Dendritic cell treated with granulocyte-macrophage colony-stimulating factor and Interleukin-4, amounts not matched to agents 40 ng/mL and 50 ng/mL, for 4 days (primary cell): ENCODE data around the gene CD164L2.
"Not testable (repeated sequence)": the region's sequence is repeated elsewhere in the genome, so short reads cannot be mapped to it uniquely, and the experiment has no call there.

Experiments
- H3K27ac Mint-ChIP-seq: one replicate; pipeline ENCODE4 v1.8.0; 2022; ENCODE audit warnings: mild to moderate bottlenecking, mixed read lengths
- H3K27me3 Mint-ChIP-seq: one replicate; pipeline ENCODE4 v1.8.0; 2022; ENCODE audit warnings: mild to moderate bottlenecking, mixed read lengths
- H3K36me3 Mint-ChIP-seq: one replicate; pipeline ENCODE4 v1.8.0; 2022; ENCODE audit warnings: low read depth, mixed read lengths
- H3K4me1 Mint-ChIP-seq: one replicate; pipeline ENCODE4 v1.8.0; 2022; ENCODE audit warnings: low read depth, mixed read lengths
- H3K4me3 Mint-ChIP-seq: one replicate; pipeline ENCODE4 v1.8.0; 2022; ENCODE audit warnings: mild to moderate bottlenecking, moderate library complexity, mixed read lengths
- H3K9me3 Mint-ChIP-seq: one replicate; pipeline ENCODE4 v1.8.0; 2022; ENCODE audit warnings: mixed read lengths
- intact Hi-C: fragments of 100-400 bp; cut with micrococcal nuclease; formaldehyde crosslinking; loops from one replicate; pipeline ENCODE4 v1.15.0; 2022

CD164L2 gene

DNA sequence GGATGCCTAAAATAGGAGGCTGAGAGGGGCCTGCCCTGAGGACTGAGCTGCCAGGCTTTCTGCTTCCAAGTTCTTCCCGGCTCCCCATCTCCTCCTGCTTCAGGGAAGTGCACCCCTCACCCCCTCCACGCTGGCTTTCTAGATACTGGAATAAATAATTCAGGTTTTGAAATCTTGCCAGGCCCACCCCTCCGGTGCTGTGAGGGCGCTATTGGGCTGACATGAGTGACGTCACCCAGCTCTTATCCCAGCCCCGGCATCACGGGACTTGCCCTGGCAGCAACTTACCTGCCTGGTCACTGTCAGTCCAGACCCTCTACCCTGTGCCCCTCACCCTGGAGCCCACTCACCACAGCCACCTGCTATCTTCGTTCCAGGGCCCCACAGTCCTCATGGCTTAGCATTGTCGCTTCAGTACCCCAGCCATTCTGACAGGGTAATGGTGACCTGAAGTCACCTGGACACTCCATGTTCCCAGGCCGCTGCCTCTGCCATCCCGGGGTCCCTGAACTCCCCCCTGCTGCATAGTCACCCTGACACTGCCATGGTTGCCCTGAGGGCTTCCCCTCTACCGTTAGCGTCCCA lies 8.5 kb upstream of the CD164L2 start:
- no peaks in the 10 kb centered on the region for H3K9me3 Mint-ChIP-seq
- H3K36me3 Mint-ChIP-seq, result no peaks in the 10 kb centered on the region
- intact Hi-C loops, result loop anchor here (1.0 kb wide), 2 partner anchors 34 to 91 kb away; no protein-coding TSS in a partner anchor

DNA sequence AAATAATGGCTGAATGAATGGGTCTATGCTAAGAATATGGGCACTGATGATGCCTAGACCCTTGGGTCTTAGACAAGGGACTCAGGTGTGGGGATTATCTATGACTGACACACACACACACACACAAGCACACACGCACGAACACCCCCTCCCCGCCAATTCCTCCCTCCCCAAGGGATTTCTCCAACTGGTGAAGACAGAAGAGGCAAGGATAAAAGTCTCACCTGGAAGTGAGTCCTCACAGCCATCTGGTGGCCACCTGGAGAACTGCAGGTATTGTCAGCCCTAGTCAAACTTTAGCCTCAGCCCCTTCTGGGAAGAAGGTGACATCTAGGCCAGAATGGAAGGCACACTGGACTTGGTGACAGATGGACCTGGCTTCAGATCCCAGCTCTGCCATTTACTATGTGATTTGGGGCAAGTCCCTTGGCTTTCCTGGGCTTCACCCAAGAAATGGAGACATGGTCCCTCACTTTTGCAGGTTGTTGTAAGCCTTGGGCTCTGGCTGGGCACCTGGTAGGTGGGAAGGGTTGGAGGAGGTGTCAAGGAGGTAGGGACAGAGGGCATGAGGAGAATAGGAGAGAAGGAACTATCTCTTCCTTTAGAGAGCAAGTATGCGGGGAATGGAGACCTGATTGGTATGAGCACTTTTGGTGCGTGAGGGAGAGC lies 5.3 kb upstream of the CD164L2 start:
- peaks cover 20% of the 10 kb centered on the region for H3K4me1 Mint-ChIP-seq
- H3K9me3 Mint-ChIP-seq, result no peaks in the 10 kb centered on the region
- no peak overlapping the region for H3K4me3 Mint-ChIP-seq
- intact Hi-C loops, result loop anchor here (1.0 kb wide), 1 partner anchor 31 kb away; no protein-coding TSS in a partner anchor
- H3K36me3 Mint-ChIP-seq, result no peaks in the 10 kb centered on the region
- H3K27ac Mint-ChIP-seq, result no peak overlapping the region
- H3K27me3 Mint-ChIP-seq, result peaks cover 52% of the 10 kb centered on the region

More for the DNA sequence above, 8.5 kb upstream of the CD164L2 start:
- H3K27me3 Mint-ChIP-seq, result peaks cover 43% of the 10 kb centered on the region
- peak overlapping the region; percentile 76 for H3K4me3 Mint-ChIP-seq
- H3K4me1 Mint-ChIP-seq, result peaks cover 20% of the 10 kb centered on the region
- H3K27ac Mint-ChIP-seq, result peak overlapping the region; percentile 74

DNA sequence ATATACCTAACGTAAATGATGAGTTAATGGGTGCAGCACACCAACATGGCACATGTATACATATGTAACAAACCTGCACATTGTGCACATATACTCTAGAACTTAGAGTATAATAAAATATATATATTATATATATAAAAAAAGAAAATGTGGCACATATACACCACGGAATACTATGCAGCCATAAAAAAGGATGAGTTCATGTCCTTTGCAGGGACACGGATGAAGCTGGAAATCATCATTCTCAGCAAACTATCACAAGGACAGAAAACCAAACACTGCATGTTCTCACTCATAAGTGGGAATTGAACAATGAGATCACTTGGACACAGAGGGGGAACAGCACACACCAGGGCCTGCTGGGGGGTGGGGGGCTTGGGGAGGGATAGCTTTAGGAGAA lies 1.7 kb upstream of the CD164L2 start:
- intact Hi-C loops, H3K4me3 Mint-ChIP-seq, H3K27ac Mint-ChIP-seq, H3K36me3 Mint-ChIP-seq, H3K9me3 Mint-ChIP-seq: not testable (repeated sequence)
- Mint-ChIP-seq H3K27me3 (peaks cover 41% of the 10 kb centered on the region), H3K4me1 (peaks cover 26% of the 10 kb centered on the region)

DNA sequence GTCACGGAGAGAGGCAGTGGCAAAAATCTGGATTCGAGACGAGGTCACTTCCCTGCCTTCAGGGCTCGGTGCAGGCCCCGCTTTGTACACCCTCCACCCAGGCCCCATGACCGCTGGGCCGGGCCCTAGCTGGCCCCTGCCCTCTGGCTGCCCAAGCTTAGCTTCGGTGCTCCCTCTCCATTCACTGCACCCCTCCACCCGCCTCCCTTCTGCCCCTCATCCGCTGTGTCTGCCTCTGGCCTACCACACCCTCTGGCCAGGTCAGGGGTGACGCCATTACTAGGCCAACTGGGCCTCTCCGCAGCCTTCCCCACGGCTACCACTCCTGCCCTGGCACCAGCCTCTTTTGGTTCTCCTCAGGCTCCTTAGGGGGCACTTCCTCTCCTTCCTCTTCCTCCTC lies 528 bp upstream of the CD164L2 start:
- intact Hi-C loops, result no loop called here
- Mint-ChIP-seq H3K4me3 (no peak overlapping the region), H3K9me3 (no peaks in the 10 kb centered on the region), H3K27ac (peak overlapping the region; percentile 61), H3K36me3 (no peaks in the 10 kb centered on the region), H3K27me3 (peaks cover 36% of the 10 kb centered on the region), H3K4me1 (peaks cover 32% of the 10 kb centered on the region)

DNA sequence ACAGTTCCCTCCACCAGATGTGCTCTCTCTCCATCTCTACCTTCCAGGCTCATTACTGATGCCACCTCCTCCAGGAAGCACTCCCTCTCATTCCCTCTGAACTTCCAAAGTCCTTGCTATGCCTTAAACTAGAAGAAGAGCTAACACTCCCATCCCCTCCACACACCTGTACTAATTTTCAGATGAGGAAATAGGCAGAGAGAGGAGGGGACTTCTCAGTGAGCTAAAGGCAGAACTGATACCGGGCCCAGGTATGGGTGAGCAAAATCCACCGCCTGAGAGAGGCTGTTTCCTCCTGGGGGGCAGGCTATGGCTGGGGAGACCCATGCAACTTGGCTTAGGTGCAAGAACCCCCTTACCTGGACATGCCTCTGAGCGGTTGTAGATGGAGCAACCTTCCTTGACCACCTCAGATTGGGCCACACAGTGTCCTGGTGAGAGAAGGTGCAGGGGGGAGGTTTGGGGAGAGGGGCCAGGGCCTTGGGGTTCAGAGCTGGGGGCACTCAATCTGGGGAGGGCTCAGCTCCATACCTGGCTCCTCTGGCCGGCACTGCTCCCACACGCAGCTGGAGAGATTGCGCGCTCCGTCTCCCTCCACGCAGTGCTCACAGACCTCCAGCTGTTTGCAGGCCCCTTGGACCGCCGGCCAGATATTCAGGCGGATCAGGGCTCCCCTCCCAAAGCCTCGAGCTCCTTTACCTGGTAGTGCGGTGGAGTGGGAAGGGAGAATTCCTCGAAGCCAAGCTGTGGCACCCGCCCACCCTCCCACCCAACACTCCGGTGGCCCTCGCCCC lies 967 bp downstream of the CD164L2 start:
- H3K4me3 Mint-ChIP-seq, result no peak overlapping the region
- H3K27ac Mint-ChIP-seq, result peak overlapping the region; percentile 14

DNA sequence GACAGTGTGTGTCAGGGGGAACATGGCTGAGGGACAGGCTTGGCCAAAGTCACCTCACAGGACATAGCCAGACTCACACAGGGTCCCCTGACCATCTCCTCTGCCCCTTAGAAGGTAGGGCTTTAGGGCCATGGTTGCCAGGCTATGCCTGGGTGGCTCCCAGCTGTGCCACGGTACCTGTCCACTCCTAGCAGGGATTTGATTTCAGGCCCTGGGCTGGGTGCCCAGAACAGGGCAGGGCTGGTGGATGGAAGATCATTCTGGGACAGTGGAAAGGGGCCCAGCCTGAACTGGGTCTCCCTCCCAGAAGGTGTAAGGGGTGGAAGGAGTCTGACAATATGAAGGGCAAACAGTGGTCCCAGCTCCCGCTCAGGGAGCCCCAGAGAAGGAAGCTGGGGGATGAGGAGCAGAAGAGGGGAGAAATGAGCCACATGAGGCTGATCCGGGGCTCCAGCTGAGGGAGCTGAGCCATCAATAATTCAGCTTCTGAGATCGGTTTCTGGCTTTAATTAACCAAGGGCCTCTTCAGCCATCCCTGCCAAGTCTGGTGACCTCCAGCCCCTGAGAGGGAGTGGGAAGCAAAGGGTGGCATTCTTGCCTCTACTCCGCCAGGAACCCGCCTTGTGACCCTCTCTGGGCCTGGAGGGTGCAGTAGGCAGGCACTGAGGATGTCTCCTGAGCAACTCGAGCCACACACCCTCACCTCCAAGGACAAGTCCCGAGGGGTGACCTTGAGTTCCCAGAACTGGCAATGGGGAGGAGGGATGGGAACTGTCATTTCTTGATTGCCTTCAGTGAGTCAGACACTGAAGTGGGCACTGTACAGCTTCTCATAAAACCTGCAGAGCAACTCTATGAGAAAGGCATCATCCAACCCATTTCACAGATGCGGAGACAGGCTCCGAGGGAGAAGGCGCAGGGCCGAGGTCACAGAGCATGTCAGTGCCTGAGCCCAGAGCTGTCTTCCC lies 2.1 kb downstream of the CD164L2 start:
- Mint-ChIP-seq H3K4me3 (no peak overlapping the region), H3K27me3 (peaks cover 24% of the 10 kb centered on the region), H3K9me3 (no peaks in the 10 kb centered on the region), H3K4me1 (peaks cover 32% of the 10 kb centered on the region), H3K27ac (no peak overlapping the region), H3K36me3 (no peaks in the 10 kb centered on the region)
- intact Hi-C loops, result no loop called here

More for the DNA sequence above, 967 bp downstream of the CD164L2 start:
- Mint-ChIP-seq H3K9me3 (no peaks in the 10 kb centered on the region), H3K36me3 (no peaks in the 10 kb centered on the region), H3K27me3 (peaks cover 32% of the 10 kb centered on the region), H3K4me1 (peaks cover 32% of the 10 kb centered on the region)
- intact Hi-C loops, result no loop called here

DNA sequence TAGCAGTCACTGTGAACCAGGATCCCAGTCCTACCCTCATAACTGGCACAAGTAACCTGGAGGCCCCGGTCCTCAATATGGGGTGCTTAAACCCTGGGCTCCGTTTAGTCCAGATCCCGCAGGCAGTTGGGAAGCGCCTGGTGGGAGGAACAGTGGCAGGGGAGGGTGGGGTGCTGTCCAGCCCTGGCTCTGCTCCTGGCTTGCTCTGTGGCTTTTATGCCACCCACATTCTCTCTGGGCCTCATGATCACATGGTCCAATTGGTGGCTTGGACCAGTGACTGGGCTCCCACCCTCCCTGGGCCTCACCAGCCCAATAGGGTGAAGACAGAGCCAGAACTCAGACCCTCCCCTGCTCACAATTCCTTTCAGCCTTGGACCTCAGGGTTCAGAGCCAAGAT lies 2.9 kb downstream of the CD164L2 start:
- H3K27ac Mint-ChIP-seq, result no peak overlapping the region
- H3K36me3 Mint-ChIP-seq, result no peaks in the 10 kb centered on the region

DNA sequence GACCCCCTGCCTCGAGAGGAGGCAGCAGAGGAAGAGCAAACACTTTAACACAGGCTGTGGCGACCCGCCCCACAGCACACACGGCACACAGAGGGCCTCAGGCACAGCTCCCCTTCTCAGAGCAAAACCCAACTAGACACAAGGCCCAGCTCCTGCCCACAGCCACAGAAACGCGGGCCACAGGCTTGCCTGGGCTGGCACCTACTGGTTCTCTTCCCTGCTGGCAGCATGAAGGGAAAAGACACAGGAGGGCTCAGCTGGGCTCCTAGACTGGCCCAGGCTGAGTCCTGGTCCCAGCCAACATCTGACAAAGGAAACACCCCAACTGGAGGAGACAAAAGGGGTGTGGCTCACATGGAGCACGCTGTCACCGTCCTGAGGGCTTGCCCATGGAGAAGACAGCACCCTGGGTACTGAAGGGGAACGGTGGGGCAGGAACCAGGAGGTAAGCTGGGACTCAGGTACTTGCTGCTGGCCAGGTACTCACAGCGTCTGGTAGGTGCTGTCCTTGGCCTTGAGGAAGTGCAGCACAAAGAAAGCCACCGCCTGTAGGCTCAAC lies 3.5 kb downstream of the CD164L2 start:
- Mint-ChIP-seq H3K36me3 (no peaks in the 10 kb centered on the region), H3K27me3 (peaks cover 25% of the 10 kb centered on the region), H3K27ac (peak overlapping the region; percentile 12), H3K4me3 (no peak overlapping the region), H3K9me3 (no peaks in the 10 kb centered on the region), H3K4me1 (peaks cover 32% of the 10 kb centered on the region)
- intact Hi-C loops, result no loop called here

More for the DNA sequence above, 2.9 kb downstream of the CD164L2 start:
- H3K4me1 Mint-ChIP-seq, result peaks cover 32% of the 10 kb centered on the region
- intact Hi-C loops, result no loop called here
- no peak overlapping the region for H3K4me3 Mint-ChIP-seq
- H3K9me3 Mint-ChIP-seq, result no peaks in the 10 kb centered on the region
- peaks cover 25% of the 10 kb centered on the region for H3K27me3 Mint-ChIP-seq

DNA sequence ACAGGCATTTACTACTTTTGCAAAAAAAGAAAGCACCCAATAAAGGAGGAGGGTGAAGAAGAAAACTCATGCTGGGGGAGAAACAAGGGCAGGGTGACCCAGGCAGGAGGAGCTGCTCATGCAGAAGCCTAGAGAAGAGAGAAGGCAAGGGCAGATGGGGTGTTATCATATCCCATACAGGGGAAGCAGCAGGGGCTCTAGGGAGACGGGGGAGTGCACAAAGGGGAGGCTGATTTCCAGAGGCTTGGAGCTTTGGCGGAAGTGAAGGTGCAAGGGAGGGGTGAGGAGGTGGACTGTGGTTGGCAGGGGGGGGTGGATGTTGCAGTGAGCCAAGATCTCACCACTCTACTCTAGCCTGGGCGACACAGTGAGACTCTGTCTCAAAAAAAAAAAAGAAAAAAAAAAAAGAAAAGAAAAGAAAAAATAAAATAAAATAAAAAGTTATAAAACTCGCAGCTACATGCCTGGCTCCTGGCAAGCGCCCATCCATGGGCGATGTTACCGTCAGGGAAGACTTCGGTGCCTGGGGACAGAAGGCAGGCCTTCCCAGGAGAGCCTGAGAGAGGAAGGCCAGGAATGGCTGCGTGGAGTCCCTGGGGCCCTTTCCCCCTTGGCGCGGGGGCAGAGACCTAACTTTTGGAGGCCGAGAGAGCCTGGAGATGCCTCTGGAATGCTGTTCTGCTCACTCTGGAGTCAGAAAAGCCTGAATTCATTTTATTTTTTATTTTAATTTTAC lies 5.2 kb downstream of the CD164L2 start:
- no peak overlapping the region for H3K27ac Mint-ChIP-seq
- peaks cover 27% of the 10 kb centered on the region for H3K4me1 Mint-ChIP-seq
- no peaks in the 10 kb centered on the region for H3K36me3 Mint-ChIP-seq
- H3K27me3 Mint-ChIP-seq, result peaks cover 19% of the 10 kb centered on the region
- intact Hi-C loops, result no loop called here
- H3K9me3 Mint-ChIP-seq, result no peaks in the 10 kb centered on the region
- no peak overlapping the region for H3K4me3 Mint-ChIP-seq

DNA sequence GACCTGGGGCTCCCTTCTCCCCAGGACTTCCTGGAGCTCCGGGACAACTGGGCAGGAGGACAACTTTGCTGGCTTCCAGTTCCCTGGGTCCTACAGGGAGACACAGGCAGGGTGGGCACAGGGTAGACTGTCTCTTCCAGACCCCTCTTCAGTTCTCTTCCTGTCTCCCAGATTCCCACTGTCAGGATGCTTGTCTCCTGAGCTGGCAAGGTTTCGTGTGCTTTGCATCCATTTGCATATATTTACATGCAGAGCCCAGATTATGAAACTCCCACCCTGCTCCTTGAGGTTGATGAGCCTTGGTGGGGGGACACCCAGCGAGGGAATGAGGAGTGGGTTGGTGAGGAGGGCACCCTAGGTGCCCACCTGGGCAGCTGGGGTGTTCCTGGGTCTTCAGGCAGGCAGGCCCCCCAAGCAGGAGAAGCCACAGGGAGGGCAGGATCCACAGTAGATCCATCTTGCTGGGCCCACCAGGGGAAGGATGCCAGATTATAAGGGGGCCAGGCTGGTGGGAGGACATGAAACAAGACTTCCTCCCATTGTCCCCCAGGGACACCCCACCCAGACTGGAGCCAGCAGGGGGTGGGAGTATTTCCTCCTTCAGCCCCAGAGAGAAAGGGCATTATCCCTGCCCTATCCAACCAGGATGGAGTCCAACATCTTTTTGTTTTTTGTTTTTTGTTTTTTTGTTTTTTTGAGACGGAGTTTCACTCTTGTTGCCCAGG lies 8.6 kb downstream of the CD164L2 start, which contains the start of gene FCN3:
TSS of gene FCN3 (minus strand) at position 463 of the 725 bp plus-strand sequence. CDS start at position 457, 6 bp downstream.
- intact Hi-C loops, result no loop called here
- Mint-ChIP-seq H3K27ac (peak within 1 kb of the TSS; percentile 54), H3K27me3 (peaks cover 2% of the 10 kb centered on the region), H3K9me3 (no peaks in the 10 kb centered on the region), H3K4me3 (no peak within 1 kb of the TSS), H3K4me1 (peaks cover 28% of the 10 kb centered on the region), H3K36me3 (no peaks in the 10 kb centered on the region)

DNA sequence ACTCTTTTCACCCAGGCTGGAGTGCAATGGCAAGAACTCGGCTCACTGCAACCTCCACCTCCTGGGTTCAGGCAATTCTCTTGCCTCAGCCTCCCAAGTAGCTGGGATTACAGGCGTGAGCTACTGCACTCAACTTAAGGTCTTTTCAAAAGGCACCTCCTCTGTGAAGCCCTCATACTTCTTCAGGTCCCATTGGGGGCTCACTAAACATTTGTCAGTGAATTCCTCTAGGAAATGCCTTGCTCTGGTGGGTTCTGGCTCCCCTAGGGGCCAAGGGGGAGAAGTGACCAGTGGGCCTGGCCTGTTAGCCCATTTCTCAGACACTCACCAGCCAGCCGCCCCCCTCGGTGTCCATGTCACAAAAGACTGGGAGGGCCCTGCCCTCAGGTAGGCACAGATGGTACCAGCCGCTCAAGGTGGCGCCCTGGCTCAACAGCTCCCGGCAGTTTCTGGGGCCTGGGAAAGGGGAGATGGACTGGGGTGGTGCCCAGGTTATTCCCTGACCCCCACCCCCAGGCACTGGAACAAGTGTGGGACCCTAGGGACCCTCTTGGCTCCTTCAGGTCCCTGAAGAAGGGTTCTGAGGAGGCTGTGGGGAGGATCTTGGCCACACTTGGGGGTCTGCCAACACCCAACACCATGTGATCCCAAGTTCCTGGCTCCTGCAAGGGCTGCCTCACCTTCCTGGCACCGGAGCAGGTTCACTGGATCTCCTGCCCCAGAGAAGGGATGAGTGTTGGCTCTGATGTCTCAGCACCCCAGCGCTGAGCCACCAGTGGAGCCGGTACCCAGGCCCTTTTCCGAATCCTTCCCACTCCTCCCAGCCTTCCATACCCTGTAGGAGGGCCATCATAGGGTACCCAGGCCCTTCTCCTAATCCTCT lies 10.1 kb downstream of the CD164L2 start:
- H3K27me3 Mint-ChIP-seq, result peaks cover 2% of the 10 kb centered on the region
- H3K4me3 Mint-ChIP-seq, result no peak overlapping the region
- no peak overlapping the region for H3K27ac Mint-ChIP-seq
- peaks cover 39% of the 10 kb centered on the region for H3K4me1 Mint-ChIP-seq
- no peaks in the 10 kb centered on the region for H3K9me3 Mint-ChIP-seq
- intact Hi-C loops, result no loop called here
- H3K36me3 Mint-ChIP-seq, result no peaks in the 10 kb centered on the region
